Activated naive CD4-positive, alpha-beta T cell treated with anti-CD3 and anti-CD28 coated beads for 36 hours (primary cell): ENCODE data around the gene KCNE2. TPM values are rescaled to one million over a fixed set of nuclear protein-coding genes. Genes with fewer than 3 reads are reported as not detected.

Source experiments
- CTCF ChIA-PET: fragments of 350-600 bp; sonication (Branson Sonifier 250); formaldehyde crosslinking; loops from one replicate; lab custom pipeline; 2021; ENCODE audit warnings: antibody characterized with exemption; lab: Charles Lee
- DNase-seq: peaks from one replicate; pipeline ENCODE4 v3.0.0-alpha.2; 2020
- H3K27ac Mint-ChIP-seq: one replicate; pipeline ENCODE4 v1.8.0; 2021; ENCODE audit warnings: mild to moderate bottlenecking, mixed read lengths
- H3K27me3 Mint-ChIP-seq: one replicate; pipeline ENCODE4 v1.8.0; 2021; ENCODE audit warnings: low read depth, mixed read lengths
- H3K36me3 Mint-ChIP-seq: one replicate; pipeline ENCODE4 v1.8.0; 2021; ENCODE audit warnings: low read depth, mixed read lengths
- H3K4me1 Mint-ChIP-seq: one replicate; pipeline ENCODE4 v1.8.0; 2021; ENCODE audit warnings: low read depth, mixed read lengths
- H3K4me3 Mint-ChIP-seq: one replicate; pipeline ENCODE4 v1.8.0; 2021; ENCODE audit warnings: mild to moderate bottlenecking, moderate library complexity, mixed read lengths
- H3K9me3 Mint-ChIP-seq: one replicate; pipeline ENCODE4 v1.8.0; 2021; ENCODE audit warnings: mixed read lengths
- intact Hi-C: fragments of 100-400 bp; cut with micrococcal nuclease; formaldehyde crosslinking; loops from one replicate; pipeline ENCODE4 v1.15.1; 2023
- total RNA-seq, 2 experiments: library from RNA; stranded (reverse); gene quantifications; one replicate each; pipeline ENCODE4 v1.2.3, GENCODE V29; 2021

KCNE2 gene
- total RNA-seq, 2 experiments from 2014 or later = not detected

GRCh38 chr21:34340061-34340460 lies 23.7 kb upstream of the KCNE2 start:
- H3K4me3 Mint-ChIP-seq = no peak overlapping the region
- intact Hi-C loops = no loop called here
- no peaks in the 10 kb centered on the region for H3K4me1 Mint-ChIP-seq
- CTCF ChIA-PET = interaction anchor here (1.6 kb wide), 2 partner anchors 8 to 417 kb away, joined by 8 read pairs; no protein-coding TSS in a partner anchor
- no peak for DNase-seq
- no peak overlapping the region for H3K27ac Mint-ChIP-seq
- no peaks in the 10 kb centered on the region for H3K9me3 Mint-ChIP-seq
- no peaks in the 10 kb centered on the region for H3K36me3 Mint-ChIP-seq
- H3K27me3 Mint-ChIP-seq = no peaks in the 10 kb centered on the region

- no peak overlapping the region for H3K4me3 Mint-ChIP-seq
- intact Hi-C loops = no loop called here
- H3K9me3 Mint-ChIP-seq = no peaks in the 10 kb centered on the region
- no peaks in the 10 kb centered on the region for H3K27me3 Mint-ChIP-seq
- DNase-seq = no peak
- CTCF ChIA-PET = interaction anchor here (0.7 to 10.5 kb wide), 2 partner anchors 419 to 472 kb away, joined by 5 to 168 read pairs; no protein-coding TSS in a partner anchor
- H3K4me1 Mint-ChIP-seq = no peaks in the 10 kb centered on the region
- no peak overlapping the region for H3K27ac Mint-ChIP-seq
- H3K36me3 Mint-ChIP-seq = no peaks in the 10 kb centered on the region
Observed at GRCh38 chr21:34342476-34342875, 21.3 kb upstream of the KCNE2 start.

- DNase-seq = no peak
- no peaks in the 10 kb centered on the region for H3K9me3 Mint-ChIP-seq
Observed at GRCh38 chr21:34343347-34343746, 20.5 kb upstream of the KCNE2 start.

GRCh38 chr21:34343838-34344381 lies 19.9 kb upstream of the KCNE2 start:
- Mint-ChIP-seq H3K4me1 (no peaks in the 10 kb centered on the region), H3K27me3 (no peaks in the 10 kb centered on the region), H3K4me3 (no peak overlapping the region), H3K27ac (no peak overlapping the region), H3K9me3 (no peaks in the 10 kb centered on the region), H3K36me3 (no peaks in the 10 kb centered on the region)
- CTCF ChIA-PET = interaction anchor here (10.5 kb wide), 1 partner anchor 420 kb away, joined by 168 read pairs; no protein-coding TSS in a partner anchor
- no peak for DNase-seq
- intact Hi-C loops = no loop called here

More at GRCh38 chr21:34343347-34343746, 20.5 kb upstream of the KCNE2 start:
- Mint-ChIP-seq H3K36me3 (no peaks in the 10 kb centered on the region), H3K27me3 (no peaks in the 10 kb centered on the region), H3K27ac (no peak overlapping the region), H3K4me3 (no peak overlapping the region), H3K4me1 (no peaks in the 10 kb centered on the region)
- CTCF ChIA-PET = interaction anchor here (10.5 kb wide), 1 partner anchor 420 kb away, joined by 168 read pairs; no protein-coding TSS in a partner anchor
- intact Hi-C loops = no loop called here

- H3K36me3 Mint-ChIP-seq = no peaks in the 10 kb centered on the region
- H3K4me3 Mint-ChIP-seq = no peak overlapping the region
- H3K27me3 Mint-ChIP-seq = no peaks in the 10 kb centered on the region
- CTCF ChIA-PET = interaction anchor here (0.9 to 10.5 kb wide), 2 partner anchors 18 to 421 kb away, joined by 3 to 168 read pairs; no protein-coding TSS in a partner anchor
- H3K4me1 Mint-ChIP-seq = no peaks in the 10 kb centered on the region
- no peaks in the 10 kb centered on the region for H3K9me3 Mint-ChIP-seq
- intact Hi-C loops = no loop called here
- H3K27ac Mint-ChIP-seq = no peak overlapping the region
- DNase-seq = no peak
Observed at GRCh38 chr21:34344584-34344983, 19.2 kb upstream of the KCNE2 start.

- H3K27me3 Mint-ChIP-seq = no peaks in the 10 kb centered on the region
- intact Hi-C loops = no loop called here
- no peaks in the 10 kb centered on the region for H3K9me3 Mint-ChIP-seq
- H3K27ac Mint-ChIP-seq = no peak overlapping the region
- DNase-seq = no peak
- H3K4me3 Mint-ChIP-seq = no peak overlapping the region
- no peaks in the 10 kb centered on the region for H3K36me3 Mint-ChIP-seq
- CTCF ChIA-PET = interaction anchor here (0.9 to 10.5 kb wide), 5 partner anchors 10 to 422 kb away, joined by 3 to 168 read pairs (median 3); no protein-coding TSS in a partner anchor
- H3K4me1 Mint-ChIP-seq = no peaks in the 10 kb centered on the region
Observed at GRCh38 chr21:34345091-34345871, 18.5 kb upstream of the KCNE2 start.

- intact Hi-C loops = no loop called here
Observed at GRCh38 chr21:34345892-34346291, 17.9 kb upstream of the KCNE2 start.

GRCh38 chr21:34348890-34349519 lies 14.8 kb upstream of the KCNE2 start:
- no peak for DNase-seq
- no peak overlapping the region for H3K4me3 Mint-ChIP-seq
- no peak overlapping the region for H3K27ac Mint-ChIP-seq
- intact Hi-C loops = loop anchor here (1.0 to 2.0 kb wide), 3 partner anchors 220 to 425 kb away; no protein-coding TSS in a partner anchor
- peaks cover 4% of the 10 kb centered on the region for H3K9me3 Mint-ChIP-seq
- no peaks in the 10 kb centered on the region for H3K27me3 Mint-ChIP-seq
- no peaks in the 10 kb centered on the region for H3K36me3 Mint-ChIP-seq
- CTCF ChIA-PET = interaction anchor here (0.7 to 10.5 kb wide), 8 partner anchors 10 to 437 kb away, joined by 3 to 168 read pairs (median 6); no protein-coding TSS in a partner anchor
- H3K4me1 Mint-ChIP-seq = peaks cover 3% of the 10 kb centered on the region

More at GRCh38 chr21:34345892-34346291, 17.9 kb upstream of the KCNE2 start:
- no peaks in the 10 kb centered on the region for H3K4me1 Mint-ChIP-seq
- H3K9me3 Mint-ChIP-seq = no peaks in the 10 kb centered on the region
- H3K36me3 Mint-ChIP-seq = no peaks in the 10 kb centered on the region
- H3K27me3 Mint-ChIP-seq = no peaks in the 10 kb centered on the region
- no peak for DNase-seq
- no peak overlapping the region for H3K27ac Mint-ChIP-seq
- H3K4me3 Mint-ChIP-seq = no peak overlapping the region
- CTCF ChIA-PET = interaction anchor here (0.6 to 10.5 kb wide), 7 partner anchors 9 to 1132 kb away, joined by 3 to 168 read pairs (median 3); no protein-coding TSS in a partner anchor

- CTCF ChIA-PET = interaction anchor here (0.7 to 10.5 kb wide), 3 partner anchors 11 to 533 kb away, joined by 3 to 168 read pairs (median 12); no protein-coding TSS in a partner anchor
- peak; percentile 45 for DNase-seq
- no peak overlapping the region for H3K27ac Mint-ChIP-seq
- peaks cover 3% of the 10 kb centered on the region for H3K4me1 Mint-ChIP-seq
- intact Hi-C loops = no loop called here
- no peaks in the 10 kb centered on the region for H3K36me3 Mint-ChIP-seq
- H3K27me3 Mint-ChIP-seq = peaks cover 3% of the 10 kb centered on the region
- peaks cover 4% of the 10 kb centered on the region for H3K9me3 Mint-ChIP-seq
- H3K4me3 Mint-ChIP-seq = no peak overlapping the region
Observed at GRCh38 chr21:34351786-34352241, 12.0 kb upstream of the KCNE2 start.

- no peak overlapping the region for H3K4me3 Mint-ChIP-seq
- DNase-seq = no peak
- intact Hi-C loops = no loop called here
- CTCF ChIA-PET = interaction anchor here (2.2 kb wide), 1 partner anchor 10 kb away, joined by 12 read pairs; no protein-coding TSS in a partner anchor
- no peak overlapping the region for H3K27ac Mint-ChIP-seq
- H3K27me3 Mint-ChIP-seq = peaks cover 3% of the 10 kb centered on the region
- H3K36me3 Mint-ChIP-seq = no peaks in the 10 kb centered on the region
- peaks cover 4% of the 10 kb centered on the region for H3K9me3 Mint-ChIP-seq
- peaks cover 3% of the 10 kb centered on the region for H3K4me1 Mint-ChIP-seq
Observed at GRCh38 chr21:34352556-34352955, 11.2 kb upstream of the KCNE2 start.

- Mint-ChIP-seq H3K27me3 (peaks cover 3% of the 10 kb centered on the region), H3K9me3 (peaks cover 4% of the 10 kb centered on the region), H3K36me3 (no peaks in the 10 kb centered on the region), H3K4me3 (no peak overlapping the region), H3K4me1 (peaks cover 3% of the 10 kb centered on the region), H3K27ac (no peak overlapping the region)
- no peak for DNase-seq
- intact Hi-C loops = no loop called here
- CTCF ChIA-PET = interaction anchor here (1.7 kb wide), 1 partner anchor 9 kb away, joined by 6 read pairs; no protein-coding TSS in a partner anchor
Observed at GRCh38 chr21:34353182-34353581, 10.6 kb upstream of the KCNE2 start.
